ENCODE measurements around the gene PRKCQ.

PRKCQ gene

DNA sequence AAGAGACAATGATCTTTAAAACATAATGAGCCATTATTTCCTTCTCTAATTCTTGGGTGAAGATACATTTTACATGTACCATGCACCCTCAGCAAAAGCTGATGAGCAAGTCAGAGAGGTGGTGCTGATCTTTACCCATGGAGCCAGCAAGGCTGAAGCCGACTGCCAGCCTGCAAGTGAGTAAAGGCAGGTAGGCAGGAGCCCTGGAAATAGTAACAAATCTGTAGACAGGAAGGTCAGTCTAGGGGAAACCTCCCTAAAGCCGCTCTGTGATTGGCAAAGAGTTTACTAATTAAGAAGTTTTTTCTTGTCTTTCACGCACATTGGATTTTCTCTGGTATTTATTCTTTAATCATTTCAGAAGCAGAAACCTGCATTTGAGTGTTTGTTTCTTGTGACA lies 67.9 kb downstream of the PRKCQ start:
- Histone ChIP-seq H3K4me3 (replicated peaks; ENCODE audit: insufficient read depth, low read length) (no peak overlapping the region), H3K27me3 (ENCODE audit: insufficient read depth, poor library complexity, severe bottlenecking) (no peaks in the 10 kb centered on the region)
- no peak for TF ChIP-seq POLR2AphosphoS5 (IDR thresholded peaks at IDR 0.05; ENCODE audit: low read depth)
- no peak for TF ChIP-seq GABPA (IDR thresholded peaks at IDR 0.05; ENCODE audit: low read depth)
- no peak for TF ChIP-seq REST (IDR thresholded peaks at IDR 0.05; ENCODE audit: insufficient replicate concordance, low read depth)
- TF ChIP-seq SPI1 (IDR thresholded peaks at IDR 0.05; ENCODE audit: borderline replicate concordance, low read depth), result no peak
- TF ChIP-seq, protein P1, sequence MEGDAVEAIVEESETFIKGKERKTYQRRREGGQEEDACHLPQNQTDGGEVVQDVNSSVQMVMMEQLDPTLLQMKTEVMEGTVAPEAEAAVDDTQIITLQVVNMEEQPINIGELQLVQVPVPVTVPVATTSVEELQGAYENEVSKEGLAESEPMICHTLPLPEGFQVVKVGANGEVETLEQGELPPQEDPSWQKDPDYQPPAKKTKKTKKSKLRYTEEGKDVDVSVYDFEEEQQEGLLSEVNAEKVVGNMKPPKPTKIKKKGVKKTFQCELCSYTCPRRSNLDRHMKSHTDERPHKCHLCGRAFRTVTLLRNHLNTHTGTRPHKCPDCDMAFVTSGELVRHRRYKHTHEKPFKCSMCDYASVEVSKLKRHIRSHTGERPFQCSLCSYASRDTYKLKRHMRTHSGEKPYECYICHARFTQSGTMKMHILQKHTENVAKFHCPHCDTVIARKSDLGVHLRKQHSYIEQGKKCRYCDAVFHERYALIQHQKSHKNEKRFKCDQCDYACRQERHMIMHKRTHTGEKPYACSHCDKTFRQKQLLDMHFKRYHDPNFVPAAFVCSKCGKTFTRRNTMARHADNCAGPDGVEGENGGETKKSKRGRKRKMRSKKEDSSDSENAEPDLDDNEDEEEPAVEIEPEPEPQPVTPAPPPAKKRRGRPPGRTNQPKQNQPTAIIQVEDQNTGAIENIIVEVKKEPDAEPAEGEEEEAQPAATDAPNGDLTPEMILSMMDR (IDR thresholded peaks at IDR 0.05; ENCODE audit: insufficient read depth, low read length), result no peak

GRCh38 chr10:6511347-6511746 lies 68.7 kb downstream of the PRKCQ start:
- Histone ChIP-seq H3K27me3 (ENCODE audit: insufficient read depth, poor library complexity, severe bottlenecking) (no peaks in the 10 kb centered on the region), H3K27ac (replicated peaks) (no peak overlapping the region), H3K4me3 (replicated peaks; ENCODE audit: insufficient read depth, low read length) (no peak overlapping the region)
- no peak for DNase-seq (ENCODE audit: low read depth in 1 of 2, low spot score in 1 of 2)
- TF ChIP-seq, protein P1 (IDR thresholded peaks at IDR 0.05; ENCODE audit: insufficient read depth, low read length), result no peak
- TF ChIP-seq SPI1 (IDR thresholded peaks at IDR 0.05; ENCODE audit: borderline replicate concordance, low read depth) (no peak), GABPA (IDR thresholded peaks at IDR 0.05; ENCODE audit: low read depth) (no peak), POLR2AphosphoS5 (IDR thresholded peaks at IDR 0.05; ENCODE audit: low read depth) (no peak), REST (IDR thresholded peaks at IDR 0.05; ENCODE audit: insufficient replicate concordance, low read depth) (no peak)

More for the DNA sequence above, 67.9 kb downstream of the PRKCQ start:
- no peak for DNase-seq (ENCODE audit: low read depth in 1 of 2, low spot score in 1 of 2)
- no peak overlapping the region for H3K27ac ChIP-seq (replicated peaks)

DNA sequence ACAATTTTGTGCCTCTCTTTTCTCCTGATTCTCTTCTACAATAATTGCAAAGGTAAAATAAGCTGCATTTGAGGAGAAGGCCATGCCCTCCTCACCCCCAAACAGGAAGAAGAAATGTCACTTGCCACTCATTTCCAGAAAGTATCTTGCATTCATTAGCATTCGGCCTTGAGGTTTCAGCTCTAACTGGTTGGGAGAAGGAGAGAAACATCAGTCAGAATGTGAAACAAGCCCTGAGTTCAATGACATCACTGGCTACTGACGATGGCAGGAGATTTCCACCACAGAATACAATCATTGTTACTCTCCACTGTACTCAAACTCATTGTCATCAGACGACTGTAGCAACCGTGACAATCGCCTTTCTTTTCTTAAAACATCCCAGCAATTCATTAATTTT lies 72.8 kb downstream of the PRKCQ start:
- no peak overlapping the region for H3K4me3 ChIP-seq (replicated peaks; ENCODE audit: insufficient read depth, low read length)
- no peak for DNase-seq (ENCODE audit: low read depth in 1 of 2, low spot score in 1 of 2)
- no peak overlapping the region for H3K27ac ChIP-seq (replicated peaks)
- H3K27me3 ChIP-seq (ENCODE audit: insufficient read depth, poor library complexity, severe bottlenecking), result no peaks in the 10 kb centered on the region
- TF ChIP-seq SPI1 (IDR thresholded peaks at IDR 0.05; ENCODE audit: borderline replicate concordance, low read depth) (no peak), REST (IDR thresholded peaks at IDR 0.05; ENCODE audit: insufficient replicate concordance, low read depth) (no peak), GABPA (IDR thresholded peaks at IDR 0.05; ENCODE audit: low read depth) (no peak), POLR2AphosphoS5 (IDR thresholded peaks at IDR 0.05; ENCODE audit: low read depth) (no peak)
- TF ChIP-seq, protein P1 (IDR thresholded peaks at IDR 0.05; ENCODE audit: insufficient read depth, low read length), result no peak

Measured in HL-60 (cell line).